K562 (cell line): ENCODE data around the gene PPIF.

Experiments used
- CC2D1A ChIP-seq: fragments of 450-650 bp; IDR thresholded peaks from 2 replicates; pipeline ENCODE4 v1.6.1; 2017; ENCODE audit warnings: mild to moderate bottlenecking
- MEIS2 ChIP-seq: fragments of 450-650 bp; IDR thresholded peaks from 2 replicates; pipeline ENCODE4 v1.6.1; 2014; ENCODE audit warnings: mild to moderate bottlenecking; ENCODE audit not compliant: partially characterized antibody

DNA sequence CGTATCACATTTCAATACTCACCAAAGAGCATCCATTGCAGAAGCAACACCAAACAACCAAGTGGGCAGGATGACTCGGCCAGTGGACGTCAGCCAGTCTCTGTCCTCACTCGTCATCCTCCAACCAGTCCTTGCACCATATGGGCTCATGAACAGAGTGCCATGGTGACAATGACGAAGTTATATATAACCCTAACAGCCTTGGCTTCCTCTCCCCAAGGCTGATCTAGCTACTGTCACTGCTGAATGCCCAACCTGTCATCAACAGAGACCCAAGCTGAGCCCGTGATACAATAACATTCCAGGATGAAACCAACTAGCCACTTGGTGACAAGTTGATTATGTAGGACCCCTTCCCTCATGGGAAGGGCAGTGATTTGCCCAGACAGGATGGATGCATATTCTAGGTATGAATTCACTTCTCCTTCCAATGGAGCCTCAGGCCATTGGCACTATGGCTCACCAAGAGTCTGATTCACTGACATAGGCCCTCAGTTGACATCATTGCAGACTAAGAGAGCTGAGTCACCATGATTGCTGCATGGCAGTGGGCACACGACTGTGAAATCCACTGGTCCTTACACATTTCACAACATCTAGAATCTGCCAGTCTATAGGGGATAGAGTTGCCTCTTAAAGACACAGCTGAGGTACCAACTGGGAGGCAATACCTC is 26.3 kb upstream of the PPIF start:
- TF ChIP-seq MEIS2 (no peak), CC2D1A (no peak)
